Natural killer cell (primary cell): ENCODE data around the gene MMAB. TPM values are rescaled to one million over a fixed set of nuclear protein-coding genes. Genes with fewer than 3 reads are reported as not detected.

ENCODE experiments used
- ATAC-seq, 3 donors: fragments of 150-1000 bp in 2 of 3; fragments of 200-7000 bp in 1 of 3; cut with Tn5 transposase; 1 replicate in 1 of 3; 2 replicates in 2 of 3; pipeline ENCODE4 v1.10.0; 2021; ENCODE audit warnings: mild to moderate bottlenecking in 2 of 3, moderate library complexity in 2 of 3
- DNase-seq, 2 donors: peaks; one replicate each; pipeline versions ENCODE4 v3.0.0 to v3.0.0-alpha.2; 2013 to 2021; ENCODE audit warnings: mixed read lengths in 1 of 2
- H3K27ac ChIP-seq: one replicate; pipeline ENCODE4 v1.5.1; 2013; ENCODE audit warnings: mild to moderate bottlenecking, low read length
- H3K27me3 ChIP-seq: one replicate; pipeline ENCODE4 v1.6.1; 2013; ENCODE audit warnings: low read length; ENCODE audit not compliant: control insufficient read depth, insufficient read depth
- H3K36me3 ChIP-seq: one replicate; pipeline ENCODE4 v1.6.1; 2013; ENCODE audit warnings: low read length; ENCODE audit not compliant: control insufficient read depth, insufficient read depth
- H3K4me1 ChIP-seq: one replicate; pipeline ENCODE4 v1.6.1; 2013; ENCODE audit warnings: low read length; ENCODE audit not compliant: control insufficient read depth, insufficient read depth
- H3K4me3 ChIP-seq: one replicate; pipeline ENCODE4 v1.5.1; 2013; ENCODE audit warnings: low read length
- H3K9me3 ChIP-seq: one replicate; pipeline ENCODE4 v1.6.1; 2013; ENCODE audit warnings: low read length; ENCODE audit not compliant: control insufficient read depth, insufficient read depth
- H3K27ac Mint-ChIP-seq, 2 donors: one replicate each; pipeline ENCODE4 v1.8.0; 2022; ENCODE audit warnings: mild to moderate bottlenecking in 2 of 2, mixed read lengths in 2 of 2, moderate library complexity in 1 of 2
- H3K27me3 Mint-ChIP-seq, 2 donors: one replicate each; pipeline ENCODE4 v1.8.0; 2022; ENCODE audit warnings: low read depth in 2 of 2, mixed read lengths in 2 of 2
- H3K36me3 Mint-ChIP-seq: one replicate; pipeline ENCODE4 v1.8.0; 2022; ENCODE audit warnings: mixed read lengths
- H3K4me1 Mint-ChIP-seq, 2 donors: one replicate each; pipeline ENCODE4 v1.8.0; 2022; ENCODE audit warnings: mixed read lengths in 2 of 2
- H3K4me3 Mint-ChIP-seq: one replicate; pipeline ENCODE4 v1.8.0; 2022; ENCODE audit warnings: mild to moderate bottlenecking, moderate library complexity, mixed read lengths
- H3K9me3 Mint-ChIP-seq, 2 donors: one replicate each; pipeline ENCODE4 v1.8.0; 2022; ENCODE audit warnings: mixed read lengths in 2 of 2
- WGBS: methylation state at CpG from one replicate; pipeline ENCODE4 v1.1.7; 2013; ENCODE audit warnings: missing lambda C conversion rate; ENCODE audit not compliant: insufficient coverage; 5-methylcytosine and 5-hydroxymethylcytosine counted together
- intact Hi-C: fragments of 100-400 bp; cut with micrococcal nuclease; formaldehyde crosslinking; loops from one replicate; pipeline ENCODE4 v1.14.2; 2022
- total RNA-seq, 4 donors: library from RNA; stranded (reverse); fragments of 120-200 nt in 1 of 4; gene quantifications; one replicate each; pipeline versions ENCODE4 v1.2.3 to v1.2.4, GENCODE V29; 2013 to 2022
- TF ChIP-seq, protein P1 (sequence below): fragments of 200-600 bp; IDR thresholded peaks from one replicate; pipeline ENCODE4 v1.8.0; 2022; ENCODE audit warnings: antibody characterized with exemption

MMAB gene
- total RNA-seq, 3 donors from 2014 or later (not counting 1 experiment from before 2014, with no cell fraction given) = 17.1 to 18.3 (median 17.6) TPM

DNA sequence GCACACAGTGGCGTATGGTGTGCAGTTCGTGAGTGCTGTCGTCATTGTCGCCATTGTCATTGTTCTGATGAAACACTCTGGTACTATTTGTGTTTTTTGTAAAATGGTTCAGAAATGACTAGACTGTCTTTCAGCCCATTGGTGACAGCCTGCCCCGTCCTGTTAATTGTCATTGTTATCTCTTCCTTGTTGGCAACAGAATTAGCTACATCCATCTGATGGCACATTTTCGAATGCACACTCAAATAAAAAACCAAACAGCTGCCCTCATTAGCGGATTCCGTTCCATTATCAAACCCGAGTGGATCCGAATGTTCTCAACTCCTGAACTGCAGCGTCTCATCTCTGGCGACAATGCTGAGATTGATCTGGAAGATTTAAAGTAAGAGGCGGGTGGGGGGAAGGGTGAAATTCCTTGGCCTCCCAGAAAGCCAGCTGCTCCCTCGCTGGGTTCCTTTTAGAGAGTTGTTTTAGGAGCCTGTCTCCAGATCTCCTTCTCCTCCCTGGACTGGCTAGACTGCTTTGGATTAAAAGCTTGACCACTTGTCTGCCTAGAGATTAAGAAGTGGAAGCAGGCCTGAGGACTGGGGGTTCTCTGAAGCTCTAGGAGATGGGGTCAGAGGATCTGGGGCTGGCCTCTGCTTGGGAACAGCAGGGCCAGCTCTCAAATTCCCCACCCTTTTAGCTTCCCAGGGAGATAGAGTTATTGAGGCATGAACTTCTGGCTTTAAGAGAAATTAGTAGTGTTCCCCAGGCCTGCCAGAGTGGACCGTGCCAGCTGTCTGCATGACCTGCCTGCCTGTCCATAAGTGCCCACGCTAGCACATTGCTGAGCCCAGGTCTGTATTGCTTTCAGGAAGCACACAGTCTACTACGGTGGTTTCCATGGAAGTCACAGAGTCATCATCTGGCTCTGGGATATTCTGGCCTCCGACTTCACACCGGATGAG lies 43.3 kb downstream of the MMAB start:
- intact Hi-C loops = no loop called here
- peaks cover 8% of the 10 kb centered on the region for H3K36me3 Mint-ChIP-seq
- no peak overlapping the region for H3K27ac Mint-ChIP-seq

DNA sequence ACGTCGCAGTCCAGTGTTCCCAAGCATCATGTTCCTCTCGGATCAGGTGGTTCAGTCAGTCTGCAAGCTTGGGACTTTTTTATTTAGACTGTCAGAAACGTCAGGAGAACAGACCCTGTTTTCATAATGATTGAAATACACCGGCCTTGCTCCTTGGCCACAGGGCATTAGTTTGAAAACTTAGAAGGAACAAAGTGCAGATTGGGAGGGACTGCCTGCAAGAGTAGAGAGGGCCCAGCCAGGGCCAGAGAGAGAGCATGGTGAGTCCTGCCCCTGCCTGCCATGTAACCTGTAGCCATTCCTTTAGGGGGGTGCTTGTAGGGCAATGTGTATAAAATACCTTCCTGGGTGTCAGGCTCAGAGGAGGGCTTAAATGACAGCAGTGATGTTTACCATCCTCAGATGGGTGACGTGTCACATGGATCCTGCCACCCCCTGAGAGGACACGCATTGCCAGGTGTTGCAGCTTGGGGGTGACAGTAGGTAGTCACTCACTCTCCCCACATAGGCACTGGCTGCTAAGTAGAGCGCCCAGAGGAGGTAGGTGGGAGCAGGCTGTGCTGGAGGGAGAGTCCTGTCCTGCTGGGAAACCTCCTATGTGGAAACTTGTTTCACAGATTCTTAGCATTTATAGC lies 45.7 kb downstream of the MMAB start:
- no peak overlapping the region for H3K27ac ChIP-seq
- Mint-ChIP-seq H3K9me3 (no peaks in the 10 kb centered on the region), H3K4me1 (no peaks in the 10 kb centered on the region), H3K4me3 (no peak overlapping the region), H3K27ac (no peak overlapping the region), H3K36me3 (peaks cover 8% of the 10 kb centered on the region), H3K27me3 (no peaks in the 10 kb centered on the region)
- TF ChIP-seq, protein P1, sequence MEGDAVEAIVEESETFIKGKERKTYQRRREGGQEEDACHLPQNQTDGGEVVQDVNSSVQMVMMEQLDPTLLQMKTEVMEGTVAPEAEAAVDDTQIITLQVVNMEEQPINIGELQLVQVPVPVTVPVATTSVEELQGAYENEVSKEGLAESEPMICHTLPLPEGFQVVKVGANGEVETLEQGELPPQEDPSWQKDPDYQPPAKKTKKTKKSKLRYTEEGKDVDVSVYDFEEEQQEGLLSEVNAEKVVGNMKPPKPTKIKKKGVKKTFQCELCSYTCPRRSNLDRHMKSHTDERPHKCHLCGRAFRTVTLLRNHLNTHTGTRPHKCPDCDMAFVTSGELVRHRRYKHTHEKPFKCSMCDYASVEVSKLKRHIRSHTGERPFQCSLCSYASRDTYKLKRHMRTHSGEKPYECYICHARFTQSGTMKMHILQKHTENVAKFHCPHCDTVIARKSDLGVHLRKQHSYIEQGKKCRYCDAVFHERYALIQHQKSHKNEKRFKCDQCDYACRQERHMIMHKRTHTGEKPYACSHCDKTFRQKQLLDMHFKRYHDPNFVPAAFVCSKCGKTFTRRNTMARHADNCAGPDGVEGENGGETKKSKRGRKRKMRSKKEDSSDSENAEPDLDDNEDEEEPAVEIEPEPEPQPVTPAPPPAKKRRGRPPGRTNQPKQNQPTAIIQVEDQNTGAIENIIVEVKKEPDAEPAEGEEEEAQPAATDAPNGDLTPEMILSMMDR = no peak
- peaks cover 60% of the 10 kb centered on the region for H3K36me3 ChIP-seq
- DNase-seq = no peak
- intact Hi-C loops = no loop called here
- no peak for ATAC-seq
- no peaks in the 10 kb centered on the region for H3K4me1 ChIP-seq
- no peaks in the 10 kb centered on the region for H3K27me3 ChIP-seq
- 96% methylated on average over 7 of the region's 8 CpGs for WGBS
- H3K9me3 ChIP-seq = no peaks in the 10 kb centered on the region
- no peak overlapping the region for H3K4me3 ChIP-seq

More for the DNA sequence above, 43.3 kb downstream of the MMAB start:
- H3K4me1 ChIP-seq = no peaks in the 10 kb centered on the region
- H3K4me3 Mint-ChIP-seq = no peak overlapping the region
- no peaks in the 10 kb centered on the region for H3K4me1 Mint-ChIP-seq
- peaks cover 44% of the 10 kb centered on the region for H3K36me3 ChIP-seq
- H3K9me3 Mint-ChIP-seq = no peaks in the 10 kb centered on the region
- no peaks in the 10 kb centered on the region for H3K27me3 Mint-ChIP-seq
- TF ChIP-seq, protein P1 = no peak
- WGBS = 96% methylated on average over 19 of the region's 19 CpGs
- H3K9me3 ChIP-seq = no peaks in the 10 kb centered on the region
- H3K27me3 ChIP-seq = no peaks in the 10 kb centered on the region
- ATAC-seq = no peak
- H3K4me3 ChIP-seq = no peak overlapping the region
- no peak for DNase-seq
- H3K27ac ChIP-seq = no peak overlapping the region

DNA sequence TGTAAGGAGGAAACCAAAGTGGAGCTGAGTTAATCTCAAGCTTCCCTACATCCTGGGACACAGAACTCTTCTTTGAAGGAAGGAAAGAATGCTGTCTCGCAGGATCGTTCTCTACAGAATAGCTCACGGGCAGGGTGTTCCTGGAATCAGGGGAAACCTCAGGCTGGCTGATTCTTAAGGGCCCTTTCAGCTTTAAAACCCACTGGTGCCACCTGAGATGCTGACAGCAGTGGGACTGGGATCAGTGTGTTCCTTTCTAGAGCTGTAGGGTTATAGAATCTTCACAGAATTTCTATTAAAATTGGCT lies 48.1 kb downstream of the MMAB start:
- Histone ChIP-seq H3K9me3 (no peaks in the 10 kb centered on the region), H3K36me3 (peaks cover 63% of the 10 kb centered on the region), H3K27ac (no peak overlapping the region), H3K4me1 (no peaks in the 10 kb centered on the region), H3K27me3 (no peaks in the 10 kb centered on the region), H3K4me3 (no peak overlapping the region)
- ATAC-seq (no peak), DNase-seq (no peak)
- Mint-ChIP-seq H3K36me3 (peaks cover 17% of the 10 kb centered on the region), H3K27ac (no peak overlapping the region), H3K4me1 (no peaks in the 10 kb centered on the region), H3K4me3 (no peak overlapping the region), H3K27me3 (no peaks in the 10 kb centered on the region), H3K9me3 (no peaks in the 10 kb centered on the region)
- TF ChIP-seq, protein P1 = no peak
- intact Hi-C loops = no loop called here
- 96% methylated on average over 3 of the region's 3 CpGs for WGBS
